Muscle of leg (tissue), 11 donors: ENCODE data around the gene TBC1D5. TPM values are rescaled to one million over a fixed set of nuclear protein-coding genes. Genes with fewer than 3 reads are reported as not detected.
"Not testable (repeated sequence)": the region's sequence is repeated elsewhere in the genome, so short reads cannot be mapped to it uniquely, and the experiment has no call there.

Source experiments
- DNase-seq: peaks from one replicate; pipeline ENCODE4 v3.0.0; 2013
- H3K27ac ChIP-seq: one replicate; pipeline ENCODE4 v1.5.1; 2013; ENCODE audit warnings: mild to moderate bottlenecking, low read length, control low read depth
- H3K27me3 ChIP-seq: one replicate; pipeline ENCODE4 v1.6.1; 2013; ENCODE audit warnings: low read length; ENCODE audit not compliant: control insufficient read depth, insufficient read depth
- H3K36me3 ChIP-seq: one replicate; pipeline ENCODE4 v1.6.1; 2013; ENCODE audit warnings: low read length; ENCODE audit not compliant: control insufficient read depth, insufficient read depth
- H3K4me1 ChIP-seq: one replicate; pipeline ENCODE4 v1.6.1; 2013; ENCODE audit warnings: low read length; ENCODE audit not compliant: control insufficient read depth, insufficient read depth
- H3K4me3 ChIP-seq: one replicate; pipeline ENCODE4 v1.5.1; 2013; ENCODE audit warnings: low read length, control low read depth
- H3K9me3 ChIP-seq: replicated peaks from 2 replicates; pipeline ENCODE4 v1.6.1; 2013; ENCODE audit warnings: low read depth, low read length; ENCODE audit not compliant: control insufficient read depth
- WGBS: methylation state at CpG from one replicate; pipeline ENCODE4 v1.1.5; 2013; ENCODE audit warnings: missing lambda C conversion rate; ENCODE audit not compliant: insufficient coverage; 5-methylcytosine and 5-hydroxymethylcytosine counted together
- polyA plus RNA-seq, 8 donors: library from polyadenylated mRNA; unstranded; fragments of 120-200 nt; gene quantifications; one replicate each; pipeline versions ENCODE4 v1.2.1 to v1.2.3, GENCODE V29; 2013; ENCODE audit warnings: inconsistent platforms in 1 of 8, low replicate concordance in 1 of 8; ENCODE audit not compliant: insufficient read length in 8 of 8, insufficient read depth in 1 of 8
- total RNA-seq: library from RNA; stranded (reverse); fragments of 120-200 nt; gene quantifications from one replicate; pipeline ENCODE4 v1.2.4, GENCODE V29; 2013

TBC1D5 gene
- total and polyA plus RNA-seq, 9 donors, result 19.0 to 58.7 (median 32.6) TPM

GRCh38 chr3:17634964-17635363 is 107.5 kb downstream of the TBC1D5 start:
- no peaks in the 10 kb centered on the region for H3K36me3 ChIP-seq
- no peak for DNase-seq
- H3K9me3 ChIP-seq, result no peaks in the 10 kb centered on the region
- H3K4me3 ChIP-seq, result no peak overlapping the region
- no peak overlapping the region for H3K27ac ChIP-seq
- H3K27me3 ChIP-seq, result no peaks in the 10 kb centered on the region
- no peaks in the 10 kb centered on the region for H3K4me1 ChIP-seq

- H3K4me1 ChIP-seq, result no peaks in the 10 kb centered on the region
- no CpG with 5 or more reads among the region's 2 CpGs for WGBS
- H3K4me3 ChIP-seq, result no peak overlapping the region
Measured at GRCh38 chr3:17634201-17634600, 108.2 kb downstream of the TBC1D5 start.

GRCh38 chr3:17632401-17633100 is 109.9 kb downstream of the TBC1D5 start:
- no peak overlapping the region for H3K27ac ChIP-seq
- no CpG with 5 or more reads among the region's 3 CpGs for WGBS
- DNase-seq, result no peak

More at GRCh38 chr3:17634201-17634600, 108.2 kb downstream of the TBC1D5 start:
- Histone ChIP-seq H3K27me3 (no peaks in the 10 kb centered on the region), H3K27ac (no peak overlapping the region), H3K36me3 (no peaks in the 10 kb centered on the region), H3K9me3 (no peaks in the 10 kb centered on the region)
- no peak for DNase-seq

GRCh38 chr3:17631609-17632008 is 110.8 kb downstream of the TBC1D5 start:
- Histone ChIP-seq H3K4me3 (no peak overlapping the region), H3K27me3 (no peaks in the 10 kb centered on the region), H3K36me3 (no peaks in the 10 kb centered on the region), H3K4me1 (no peaks in the 10 kb centered on the region), H3K9me3 (no peaks in the 10 kb centered on the region), H3K27ac (no peak overlapping the region)
- no CpG with 5 or more reads among the region's 1 CpG for WGBS
- DNase-seq, result no peak

More at GRCh38 chr3:17632401-17633100, 109.9 kb downstream of the TBC1D5 start:
- Histone ChIP-seq H3K36me3 (no peaks in the 10 kb centered on the region), H3K4me1 (no peaks in the 10 kb centered on the region), H3K4me3 (no peak overlapping the region), H3K27me3 (no peaks in the 10 kb centered on the region), H3K9me3 (no peaks in the 10 kb centered on the region)

GRCh38 chr3:17629400-17629799 is 113.0 kb downstream of the TBC1D5 start:
- H3K4me1 ChIP-seq, result no peaks in the 10 kb centered on the region
- DNase-seq, result no peak
- H3K27me3 ChIP-seq, result no peaks in the 10 kb centered on the region
- H3K9me3 ChIP-seq, result no peaks in the 10 kb centered on the region
- H3K36me3 ChIP-seq, result no peaks in the 10 kb centered on the region
- H3K27ac ChIP-seq, result no peak overlapping the region
- no peak overlapping the region for H3K4me3 ChIP-seq

- H3K36me3 ChIP-seq, result no peaks in the 10 kb centered on the region
- no peak overlapping the region for H3K4me3 ChIP-seq
- H3K27me3 ChIP-seq, result no peaks in the 10 kb centered on the region
- no peak overlapping the region for H3K27ac ChIP-seq
- no peaks in the 10 kb centered on the region for H3K9me3 ChIP-seq
- H3K4me1 ChIP-seq, result no peaks in the 10 kb centered on the region
- WGBS, result no CpG with 5 or more reads among the region's 1 CpG
- no peak for DNase-seq
Measured at GRCh38 chr3:17626395-17626794, 116.0 kb downstream of the TBC1D5 start.

GRCh38 chr3:17625133-17625532 is 117.3 kb downstream of the TBC1D5 start:
- DNase-seq, result no peak
- H3K9me3 ChIP-seq, result no peaks in the 10 kb centered on the region
- H3K4me3 ChIP-seq, result no peak overlapping the region
- H3K27ac ChIP-seq, result no peak overlapping the region
- no CpG with 5 or more reads among the region's 2 CpGs for WGBS
- H3K36me3 ChIP-seq, result no peaks in the 10 kb centered on the region
- H3K4me1 ChIP-seq, result no peaks in the 10 kb centered on the region
- H3K27me3 ChIP-seq, result no peaks in the 10 kb centered on the region

- H3K27ac ChIP-seq, result no peak overlapping the region
- no peak for DNase-seq
- H3K36me3 ChIP-seq, result peaks cover 2% of the 10 kb centered on the region
- no peak overlapping the region for H3K4me3 ChIP-seq
- 100% methylated on average over 1 of the region's 2 CpGs for WGBS
- no peaks in the 10 kb centered on the region for H3K9me3 ChIP-seq
- H3K4me1 ChIP-seq, result no peaks in the 10 kb centered on the region
- H3K27me3 ChIP-seq, result no peaks in the 10 kb centered on the region
Measured at GRCh38 chr3:17623464-17623863, 119.0 kb downstream of the TBC1D5 start.

- WGBS, result 91% methylated on average over 1 of the region's 3 CpGs
Measured at GRCh38 chr3:17619968-17620367, 122.5 kb downstream of the TBC1D5 start.

GRCh38 chr3:17613017-17613416 is 129.4 kb downstream of the TBC1D5 start:
- not testable (repeated sequence) for H3K9me3 ChIP-seq, DNase-seq, H3K4me3 ChIP-seq, H3K4me1 ChIP-seq, H3K27me3 ChIP-seq, H3K27ac ChIP-seq, H3K36me3 ChIP-seq
- no CpG with 5 or more reads among the region's 4 CpGs for WGBS

More at GRCh38 chr3:17619968-17620367, 122.5 kb downstream of the TBC1D5 start:
- peaks cover 6% of the 10 kb centered on the region for H3K36me3 ChIP-seq
- H3K9me3 ChIP-seq, result peaks cover 2% of the 10 kb centered on the region
- H3K4me1 ChIP-seq, result no peaks in the 10 kb centered on the region
- DNase-seq, result no peak
- H3K4me3 ChIP-seq, result no peak overlapping the region
- H3K27ac ChIP-seq, result no peak overlapping the region
- H3K27me3 ChIP-seq, result no peaks in the 10 kb centered on the region

GRCh38 chr3:17607905-17608304 is 134.5 kb downstream of the TBC1D5 start:
- no peak for DNase-seq
- no peaks in the 10 kb centered on the region for H3K27me3 ChIP-seq
- no CpG with 5 or more reads among the region's 8 CpGs for WGBS
- no peaks in the 10 kb centered on the region for H3K36me3 ChIP-seq
- no peak overlapping the region for H3K27ac ChIP-seq
- H3K9me3 ChIP-seq, result no peaks in the 10 kb centered on the region
- H3K4me3 ChIP-seq, result no peak overlapping the region
- H3K4me1 ChIP-seq, result no peaks in the 10 kb centered on the region
